NCI-H2029 treated with DMSO at 0.1 percent for 48 hours (cell line): ENCODE data around the gene SLC22A17.
A peak's percentile ranks its signal among the peaks of the same experiment; 100 is the strongest.

ENCODE experiments used
- DNase-seq: peaks from one replicate; lab custom pipeline; 2025; lab: John Stamatoyannopoulos, UW

SLC22A17 gene

GRCh38 chr14:23381871-23382270, 29.2 kb upstream of the SLC22A17 start:
- peak; percentile 45 for DNase-seq

GRCh38 chr14:23380976-23381375, 28.3 kb upstream of the SLC22A17 start:
- no peak for DNase-seq

GRCh38 chr14:23380197-23380914, 27.7 kb upstream of the SLC22A17 start:
- no peak for DNase-seq

- peak; percentile 99 for DNase-seq
Measured at GRCh38 chr14:23379366-23380196, 26.9 kb upstream of the SLC22A17 start.

GRCh38 chr14:23378612-23379220, 26.0 kb upstream of the SLC22A17 start:
- DNase-seq = no peak

GRCh38 chr14:23377573-23378563, 25.2 kb upstream of the SLC22A17 start:
- DNase-seq = no peak

GRCh38 chr14:23377198-23377550, 24.5 kb upstream of the SLC22A17 start:
- DNase-seq = no peak

GRCh38 chr14:23376482-23377197, 24.0 kb upstream of the SLC22A17 start, which contains the start of gene CMTM5:
TSS of gene CMTM5 (plus strand) at chr14:23377046. CDS start at chr14:23377252, 206 bp downstream.
- no peak for DNase-seq

- no peak for DNase-seq
Measured at GRCh38 chr14:23375527-23376251, 23.0 kb upstream of the SLC22A17 start.

GRCh38 chr14:23373041-23373440, 20.4 kb upstream of the SLC22A17 start:
- DNase-seq = no peak

- DNase-seq = no peak
Measured at GRCh38 chr14:23372509-23372908, 19.8 kb upstream of the SLC22A17 start, which contains the start of gene IL25. TSS of gene IL25 (plus strand) at chr14:23372809.

GRCh38 chr14:23371865-23372264, 19.2 kb upstream of the SLC22A17 start:
- no peak for DNase-seq

GRCh38 chr14:23370221-23370620, 17.5 kb upstream of the SLC22A17 start:
- DNase-seq = no peak

GRCh38 chr14:23366426-23366921, 13.8 kb upstream of the SLC22A17 start:
- no peak for DNase-seq

GRCh38 chr14:23365732-23366425, 13.2 kb upstream of the SLC22A17 start:
- DNase-seq = no peak

- DNase-seq = peak; percentile 39
Measured at GRCh38 chr14:23365036-23365731, 12.5 kb upstream of the SLC22A17 start, which contains the start of gene EFS. TSS of gene EFS (minus strand) at chr14:23365172. CDS start at chr14:23365025, 147 bp downstream.

- no peak for DNase-seq
Measured at GRCh38 chr14:23364164-23365035, 11.7 kb upstream of the SLC22A17 start.

GRCh38 chr14:23362200-23362599, 9.5 kb upstream of the SLC22A17 start:
- no peak for DNase-seq
